BJ (cell line): Measurements from ENCODE around the gene SSRP1. TPM values are rescaled to one million over a fixed set of nuclear protein-coding genes. Genes with fewer than 3 reads are reported as not detected.

Experiments used
- CTCF ChIA-PET: fragments of 350-600 bp; formaldehyde crosslinking; extraction: SDS; loops from one replicate; lab custom pipeline; 2021; ENCODE audit warnings: antibody characterized with exemption, inconsistent platforms; lab: Yijun Ruan, JAX
- POLR2A ChIA-PET: fragments of 300-600 bp; sonication (Branson Sonifier 250); formaldehyde crosslinking; extraction: SDS; loops from one replicate; lab custom pipeline; 2021; ENCODE audit warnings: antibody characterized with exemption; lab: Charles Lee
- DNase-seq: peaks from one replicate; pipeline ENCODE4 v3.0.0-alpha.2; 2011; ENCODE audit warnings: low read depth
- H3K27me3 ChIP-seq: 2 replicates; pipeline ENCODE4 v1.6.0; 2011; ENCODE audit warnings: low read length; ENCODE audit not compliant: control insufficient read depth, insufficient read depth
- H3K36me3 ChIP-seq: 2 replicates; pipeline ENCODE4 v1.5.1; 2011; ENCODE audit warnings: low read length; ENCODE audit not compliant: control insufficient read depth, insufficient read depth
- H3K4me3 ChIP-seq: 2 replicates; pipeline ENCODE4 v1.5.1; 2011; ENCODE audit warnings: low read depth, mild to moderate bottlenecking, control low read depth, low read length
- CTCF ChIP-seq: IDR thresholded peaks from 2 replicates; pipeline ENCODE4 v1.5.1; 2011; ENCODE audit warnings: low read depth, mild to moderate bottlenecking, control low read depth, inconsistent platforms, low read length, moderate library complexity; ENCODE audit not compliant: insufficient read depth
- polyA plus RNA-seq: library from polyadenylated mRNA; depleted of rRNA; stranded (reverse); fragments of >200 nt; gene quantifications from 2 replicates; pipeline ENCODE4 v1.2.3, GENCODE V29; 2011

Gene SSRP1
- polyA plus RNA-seq, 1 experiment: 102 TPM

- ChIA-PET POLR2A (interaction anchor here (0.6 kb wide), 1 partner anchor 9 kb away, joined by 5 read pairs; no protein-coding TSS in a partner anchor), CTCF (no interaction called here)
- TF ChIP-seq CTCF: no peak
- DNase-seq: no peak
- Histone ChIP-seq H3K36me3 (peaks cover 75% of the 10 kb centered on the region), H3K4me3 (no peak overlapping the region), H3K27me3 (no peaks in the 10 kb centered on the region)
Observed at GRCh38 chr11:57313788-57314135, 21.9 kb downstream of the SSRP1 start.

- CTCF ChIA-PET: interaction anchor here (2.1 kb wide), 1 partner anchor 9 kb away, joined by 7 read pairs; no protein-coding TSS in a partner anchor
- DNase-seq: no peak
- peaks cover 75% of the 10 kb centered on the region for H3K36me3 ChIP-seq
- H3K4me3 ChIP-seq: no peak overlapping the region
- no peaks in the 10 kb centered on the region for H3K27me3 ChIP-seq
- no peak for TF ChIP-seq CTCF
- POLR2A ChIA-PET: interaction anchor here (0.6 kb wide), 1 partner anchor 9 kb away, joined by 5 read pairs; no protein-coding TSS in a partner anchor
Observed at GRCh38 chr11:57313071-57313787, 22.5 kb downstream of the SSRP1 start.

- peaks cover 73% of the 10 kb centered on the region for H3K36me3 ChIP-seq
- ChIA-PET POLR2A (no interaction called here), CTCF (interaction anchor here (0.6 to 2.1 kb wide), 3 partner anchors 10 to 339 kb away, joined by 3 to 7 read pairs (median 4); no protein-coding TSS in a partner anchor)
- no peak for TF ChIP-seq CTCF
- H3K4me3 ChIP-seq: no peak overlapping the region
- DNase-seq: no peak
- H3K27me3 ChIP-seq: no peaks in the 10 kb centered on the region
Observed at GRCh38 chr11:57312511-57313021, 23.1 kb downstream of the SSRP1 start.

GRCh38 chr11:57311109-57311936, 24.4 kb downstream of the SSRP1 start:
- Histone ChIP-seq H3K36me3 (peaks cover 64% of the 10 kb centered on the region), H3K4me3 (peak overlapping the region; percentile 49), H3K27me3 (no peaks in the 10 kb centered on the region)
- ChIA-PET POLR2A (interaction anchor here (0.7 to 1.8 kb wide), 4 partner anchors 9 to 401 kb away, joined by 3 to 12 read pairs (median 4); partner anchors contain the start of gene MED19), CTCF (interaction anchor here (0.7 to 2.1 kb wide), 5 partner anchors 11 to 147 kb away, joined by 3 to 7 read pairs (median 4); no protein-coding TSS in a partner anchor)
- peak; percentile 79 for DNase-seq
- no peak for TF ChIP-seq CTCF

GRCh38 chr11:57310630-57311086, 25.0 kb downstream of the SSRP1 start:
- H3K36me3 ChIP-seq: peaks cover 59% of the 10 kb centered on the region
- H3K27me3 ChIP-seq: no peaks in the 10 kb centered on the region
- ChIA-PET POLR2A (interaction anchor here (0.5 to 1.8 kb wide), 3 partner anchors 8 to 401 kb away, joined by 4 to 12 read pairs (median 7); partner anchors contain the start of gene MED19), CTCF (interaction anchor here (0.7 to 1.5 kb wide), 4 partner anchors 11 to 148 kb away, joined by 3 to 4 read pairs (median 3); no protein-coding TSS in a partner anchor)
- no peak for TF ChIP-seq CTCF
- H3K4me3 ChIP-seq: peak overlapping the region; percentile 49
- no peak for DNase-seq
